Smooth muscle cell of the brain vasculature (primary cell): ENCODE measurements around the gene TAP1.

Experiments used
- DNase-seq: peaks from one replicate; pipeline ENCODE4 v3.0.0-alpha.2; 2012; ENCODE audit warnings: low read depth, low spot score

The TAP1 gene

DNA sequence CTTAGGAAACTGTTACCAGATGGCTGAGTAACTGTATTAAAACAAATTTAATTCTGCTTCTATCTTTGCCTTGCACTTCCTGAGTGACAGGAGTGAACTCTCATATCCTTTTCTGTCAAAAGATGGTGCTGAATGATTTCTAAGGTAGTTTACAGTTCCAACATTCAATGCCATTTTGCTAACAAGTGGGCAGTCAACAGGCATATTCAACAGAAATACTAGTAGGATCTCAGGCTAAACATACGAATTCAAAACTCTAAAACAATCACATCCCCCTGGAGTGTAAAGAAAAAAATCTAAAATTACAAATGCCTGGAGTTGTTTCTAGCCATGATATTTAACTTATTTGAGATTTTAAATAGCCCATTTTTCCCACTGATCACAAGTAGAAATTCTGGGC, 7.2 kb upstream of the TAP1 start:
- DNase-seq = no peak

- no peak for DNase-seq
Measured at GRCh38 chr6:32858194-32858593, 4.7 kb upstream of the TAP1 start.

GRCh38 chr6:32857156-32857891, 3.8 kb upstream of the TAP1 start:
- no peak for DNase-seq

DNA sequence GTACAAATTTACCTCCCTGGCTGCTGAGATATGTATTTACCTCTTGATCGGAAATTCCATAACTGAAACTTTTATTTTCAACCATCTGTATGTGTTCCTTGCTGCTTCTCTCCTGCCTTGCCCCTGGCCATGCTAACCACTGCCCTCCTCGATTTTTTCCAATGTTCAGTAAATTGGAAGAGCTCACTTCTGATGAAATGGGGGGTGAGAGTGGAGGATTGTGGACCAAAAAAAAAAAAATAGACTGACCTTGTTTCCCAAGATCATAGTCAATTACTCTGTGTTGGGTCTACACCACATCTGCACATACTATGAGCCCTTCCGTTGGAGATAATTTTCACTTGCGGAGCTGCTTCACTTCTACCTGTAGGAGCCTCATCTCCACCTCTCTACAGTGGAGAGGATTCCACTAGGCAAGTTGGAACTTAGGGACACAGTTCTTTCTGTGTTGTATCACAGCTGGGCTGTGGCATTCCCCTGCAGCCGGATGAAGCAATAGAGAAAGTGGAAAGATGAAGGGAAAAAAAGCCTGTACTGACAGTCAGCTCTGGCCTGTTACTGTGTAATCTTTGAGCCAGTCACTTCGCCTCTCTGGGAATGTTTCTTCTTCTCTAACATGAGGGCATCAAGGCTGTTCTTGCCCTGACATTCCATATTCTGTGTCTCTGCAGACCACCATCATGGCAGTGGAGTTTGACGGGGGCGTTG, 2.1 kb upstream of the TAP1 start:
- DNase-seq = no peak

GRCh38 chr6:32854376-32855178, 1.1 kb upstream of the TAP1 start:
- DNase-seq = no peak

GRCh38 chr6:32852844-32853540, 512 bp downstream of the TAP1 start:
- DNase-seq = no peak

DNA sequence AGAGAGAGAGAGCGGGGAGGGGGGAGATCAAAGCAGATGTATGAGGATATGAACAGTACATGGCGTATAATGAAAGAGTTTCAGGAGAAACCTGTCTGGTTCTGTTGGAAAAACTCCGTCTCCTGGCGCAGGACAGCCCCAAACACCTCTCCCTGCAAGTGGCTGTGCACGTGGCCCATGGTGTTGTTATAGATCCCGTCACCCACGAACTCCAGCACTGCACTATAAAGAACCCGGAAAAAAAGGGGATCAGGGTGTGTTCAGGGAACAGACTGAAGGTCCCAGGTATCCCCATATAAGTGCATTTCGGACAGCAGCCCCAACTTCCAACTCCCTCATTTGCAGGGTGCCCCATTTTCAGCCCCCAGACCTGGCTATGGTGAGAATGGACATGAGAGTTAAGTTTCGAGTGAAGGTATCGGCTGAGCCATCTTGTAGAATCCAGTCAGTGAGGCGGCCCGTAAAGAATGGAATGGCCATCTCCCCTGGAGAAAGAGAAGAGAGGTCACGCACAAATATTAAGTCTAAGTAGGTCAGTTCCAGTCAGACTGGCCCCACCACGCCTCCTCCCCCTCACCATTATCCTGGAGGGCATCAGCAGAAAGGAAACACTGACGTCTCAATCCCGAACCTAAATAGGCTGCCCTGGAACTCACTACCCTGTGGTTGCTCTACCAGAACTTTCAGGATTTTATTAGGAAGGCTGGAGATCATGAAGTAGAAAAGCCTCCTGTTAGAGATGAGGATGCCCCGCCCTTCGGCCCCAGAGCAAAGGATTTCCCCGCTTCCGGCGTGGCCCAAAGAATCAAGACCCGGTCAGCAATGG, 1.3 kb downstream of the TAP1 start:
- no peak for DNase-seq

- DNase-seq = no peak
Measured at GRCh38 chr6:32851025-32851424, 2.5 kb downstream of the TAP1 start.

GRCh38 chr6:32849126-32849525, 4.4 kb downstream of the TAP1 start:
- no peak for DNase-seq

DNA sequence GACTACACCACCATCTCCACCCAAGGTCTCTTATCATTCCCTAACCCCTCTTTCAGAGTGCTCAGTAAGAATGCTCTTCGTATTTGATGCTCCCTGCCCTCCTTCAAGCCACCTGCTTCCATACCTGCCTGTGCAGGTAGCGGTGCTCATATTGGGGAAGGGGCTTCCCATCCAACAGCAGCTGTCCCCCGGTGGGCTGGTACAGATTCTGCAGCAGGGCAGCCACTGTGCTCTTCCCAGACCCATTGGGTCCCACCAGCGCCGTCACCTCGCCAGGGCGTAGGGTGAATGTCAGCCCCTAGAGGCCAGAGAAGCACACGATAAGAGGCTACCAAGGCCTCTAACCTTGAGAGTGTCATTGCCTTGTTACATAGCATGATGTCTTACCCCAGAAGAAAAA, 5.7 kb downstream of the TAP1 start:
- DNase-seq = no peak

- no peak for DNase-seq
Measured at GRCh38 chr6:32847004-32847403, 6.5 kb downstream of the TAP1 start.

DNA sequence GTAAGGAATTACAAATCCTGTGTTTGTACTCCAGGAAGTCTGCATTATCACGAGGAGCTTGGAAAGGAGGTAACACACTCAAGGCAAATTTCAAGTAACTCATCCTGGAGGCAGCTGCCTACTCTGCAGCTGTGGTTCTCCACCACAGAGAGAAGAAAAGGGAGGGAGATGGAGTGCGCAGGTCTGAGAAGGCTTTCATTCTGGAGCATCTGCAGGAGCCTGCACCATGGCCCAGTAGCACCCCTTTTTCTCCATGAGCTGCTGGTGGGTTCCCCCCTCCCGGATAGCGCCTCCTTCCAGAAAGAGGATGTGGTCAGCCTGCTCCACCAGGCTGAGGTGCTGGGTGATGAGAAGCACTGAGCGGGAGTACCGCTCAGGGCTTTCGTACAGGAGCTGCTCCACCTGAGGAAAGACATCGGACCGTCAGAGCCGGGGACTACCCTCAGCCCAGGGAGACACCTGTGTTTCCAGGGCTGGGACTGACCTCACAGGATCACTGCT, 8.1 kb downstream of the TAP1 start:
- DNase-seq = no peak

DNA sequence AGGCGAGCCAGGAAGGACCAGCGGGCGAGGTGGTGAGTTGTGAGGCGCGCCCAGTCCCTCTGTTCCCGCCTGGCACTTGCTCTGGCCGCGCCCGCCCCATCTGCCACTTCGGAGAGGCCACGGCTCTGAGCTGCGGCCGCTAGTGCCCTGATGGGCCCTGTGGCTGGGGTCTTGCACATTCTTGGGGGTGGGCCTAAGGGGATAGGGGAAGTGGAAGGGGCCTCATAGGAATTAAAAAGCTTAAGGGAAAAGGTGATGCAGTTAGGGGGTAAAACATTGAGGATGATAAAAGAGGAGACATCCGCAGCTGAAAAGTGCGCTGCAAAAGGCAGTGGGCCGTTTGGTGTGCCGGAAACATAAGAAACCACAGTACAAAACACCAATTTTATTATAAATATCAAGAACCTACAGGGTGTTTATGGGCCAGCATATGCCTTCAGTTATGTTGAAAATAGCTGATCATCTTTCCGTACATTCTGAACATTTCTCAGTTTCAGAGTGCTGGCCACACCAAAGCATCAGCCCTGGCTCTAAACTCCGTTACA, 8.6 kb downstream of the TAP1 start:
- no peak for DNase-seq

DNA sequence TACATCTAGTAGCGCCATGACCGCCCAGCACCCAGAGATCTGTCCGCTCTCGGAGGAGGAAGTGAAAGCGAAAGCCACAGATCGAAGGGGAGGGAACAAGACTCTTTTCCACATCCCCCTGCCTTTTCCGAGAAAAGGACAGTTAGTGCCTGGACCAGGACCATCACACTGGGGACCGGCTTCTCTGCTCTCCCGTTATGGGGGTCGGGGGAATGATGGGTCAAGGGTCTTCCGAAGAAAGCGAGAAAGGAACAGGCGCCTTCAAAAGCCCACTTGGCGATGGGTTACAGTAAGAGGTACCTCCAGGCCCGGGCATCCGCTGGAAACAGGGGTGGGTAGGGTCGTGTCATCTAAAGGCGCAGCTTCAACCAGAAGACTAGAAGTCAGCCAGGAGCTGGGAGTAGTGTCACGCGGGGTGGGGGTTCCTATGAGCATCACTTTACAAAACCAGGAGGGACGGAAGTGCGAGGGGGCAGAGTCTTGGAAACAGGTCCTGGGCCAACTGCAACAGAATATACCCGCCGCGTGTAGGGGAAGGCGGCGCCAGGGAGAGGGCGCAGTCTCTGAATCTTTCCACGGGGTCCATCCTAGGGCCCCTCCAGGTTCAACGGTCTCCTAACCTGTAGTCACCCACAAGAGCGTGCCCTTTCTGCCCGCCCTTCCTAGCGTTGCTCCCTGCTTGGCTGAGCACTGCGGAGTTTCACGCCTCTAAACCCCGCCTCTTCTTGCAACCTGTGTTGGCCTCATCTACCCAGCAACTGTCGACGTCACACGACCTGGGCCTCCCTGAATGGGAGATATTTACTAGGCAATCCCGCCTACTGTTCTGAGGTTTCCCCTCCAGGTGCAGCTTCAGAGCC, 9.3 kb downstream of the TAP1 start, which contains the start of gene PSMB8:
TSS of gene PSMB8 (minus strand) at position 69 of the 860 bp plus-strand sequence. CDS start at position 18, 51 bp downstream.
- peak; percentile 77 for DNase-seq

- no peak for DNase-seq
Measured at GRCh38 chr6:32843331-32843978, 10.0 kb downstream of the TAP1 start.

DNA sequence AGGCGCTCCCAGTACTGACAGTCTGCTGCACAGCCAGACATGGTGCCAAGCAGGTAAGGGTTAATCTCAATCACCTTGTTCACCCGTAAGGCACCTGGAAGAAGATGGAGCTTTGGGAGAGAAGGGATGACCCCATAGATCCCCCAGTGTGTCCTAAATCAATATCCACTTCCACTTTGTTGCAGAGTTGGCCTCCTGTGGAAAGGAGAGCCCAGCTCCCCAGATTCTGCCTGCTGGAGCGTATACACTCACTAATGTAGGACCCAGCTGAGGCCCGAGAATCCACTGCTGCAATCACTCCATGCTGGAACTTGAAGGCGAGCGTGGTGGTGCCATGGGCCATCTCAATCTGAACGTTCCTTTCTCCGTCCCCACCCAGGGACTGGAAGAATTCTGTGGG, 10.8 kb downstream of the TAP1 start:
- no peak for DNase-seq

DNA sequence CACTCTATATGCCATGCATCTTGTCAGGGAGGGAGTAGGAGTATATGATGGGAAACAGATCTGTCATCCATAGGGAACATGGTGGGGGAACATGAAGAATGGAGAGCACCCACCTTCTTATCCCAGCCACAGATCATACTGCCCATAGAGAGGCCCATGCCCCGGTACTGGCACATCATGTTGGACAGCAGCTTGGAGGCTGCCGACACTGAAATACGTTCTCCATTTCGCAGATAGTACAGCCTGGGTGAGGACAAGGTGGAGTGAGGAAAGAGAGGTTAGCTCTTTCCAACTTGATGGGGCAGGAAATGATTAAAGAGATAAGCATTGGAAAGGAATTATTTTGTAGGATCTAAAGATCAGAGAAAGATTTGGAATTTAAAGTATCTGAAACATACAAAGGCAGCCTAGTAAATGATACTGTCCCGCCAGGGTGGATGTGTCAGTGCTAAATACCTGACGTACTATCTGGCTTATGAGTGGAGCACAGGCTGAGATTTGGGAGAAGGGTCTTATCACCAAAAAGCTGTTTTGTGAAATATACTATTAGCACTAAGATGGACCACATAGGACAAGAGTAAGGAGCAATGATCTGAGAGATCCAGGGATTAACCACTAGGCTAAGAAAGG, 11.4 kb downstream of the TAP1 start:
- DNase-seq = no peak

DNA sequence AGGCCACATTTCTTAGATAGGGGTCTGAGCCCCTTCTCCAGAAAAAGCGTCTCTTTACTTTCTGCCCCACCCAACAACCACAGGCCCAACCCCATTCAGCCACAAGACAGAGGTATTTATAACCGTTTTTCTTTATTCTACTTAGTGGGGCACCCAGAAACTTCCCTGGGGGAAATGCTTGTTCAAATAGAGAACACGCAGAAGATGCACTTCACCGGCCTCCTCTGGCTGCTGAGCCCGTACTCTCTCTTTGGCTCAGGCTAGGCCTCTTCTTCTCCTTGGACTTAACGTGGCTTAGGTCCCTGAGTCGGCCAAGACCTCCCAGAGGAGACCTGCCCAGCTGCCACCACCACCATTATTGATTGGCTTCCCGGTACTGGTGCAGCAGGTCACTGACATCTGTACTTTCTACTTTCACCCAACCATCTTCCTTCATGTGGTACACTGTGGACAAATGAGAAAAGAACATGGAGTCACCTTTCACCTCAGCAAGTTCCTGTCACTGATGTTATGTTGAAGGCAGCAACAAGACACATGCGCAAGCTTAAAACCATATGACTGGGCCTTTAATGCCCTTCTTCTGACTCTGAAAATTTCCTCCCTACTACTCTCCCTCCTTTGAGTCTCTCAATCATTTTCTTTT, 12.8 kb downstream of the TAP1 start:
- no peak for DNase-seq
